ENCODE measurements around the gene RIPK1. TPM values are rescaled to one million over a fixed set of nuclear protein-coding genes. Genes with fewer than 3 reads are reported as not detected.
A peak's percentile ranks its signal among the peaks of the same experiment; 100 is the strongest.
"Not testable (repeated sequence)": the region's sequence is repeated elsewhere in the genome, so short reads cannot be mapped to it uniquely, and the experiment has no call there.

Gene RIPK1
- total RNA-seq, 1 experiment from 2014 or later, result 6.1 TPM

GRCh38 chr6:3147914-3148757, 79.8 kb downstream of the RIPK1 start:
- no peaks in the 10 kb centered on the region for H3K36me3 ChIP-seq
- no peak overlapping the region for H3K27ac ChIP-seq
- H3K9me3 ChIP-seq (replicated peaks), result no peaks in the 10 kb centered on the region
- peaks cover 10% of the 10 kb centered on the region for H3K4me1 ChIP-seq
- H3K4me3 ChIP-seq, result no peak overlapping the region
- no peak for DNase-seq
- H3K27me3 ChIP-seq, result no peaks in the 10 kb centered on the region

GRCh38 chr6:3151691-3152090, 83.4 kb downstream of the RIPK1 start:
- H3K9me3 ChIP-seq (replicated peaks), result no peaks in the 10 kb centered on the region
- H3K36me3 ChIP-seq, result no peaks in the 10 kb centered on the region
- no peaks in the 10 kb centered on the region for H3K27me3 ChIP-seq
- no peak overlapping the region for H3K4me3 ChIP-seq
- peak overlapping the region; percentile 46 for H3K27ac ChIP-seq
- DNase-seq, result peak; percentile 60 to 75
- peaks cover 10% of the 10 kb centered on the region for H3K4me1 ChIP-seq

- H3K9me3 ChIP-seq (replicated peaks), result no peaks in the 10 kb centered on the region
- no peaks in the 10 kb centered on the region for H3K27me3 ChIP-seq
- H3K27ac ChIP-seq, result no peak overlapping the region
- no peaks in the 10 kb centered on the region for H3K36me3 ChIP-seq
- H3K4me1 ChIP-seq, result peaks cover 10% of the 10 kb centered on the region
- DNase-seq, result no peak
- no peak overlapping the region for H3K4me3 ChIP-seq
These were observed 84.4 kb downstream of the RIPK1 start for GRCh38 chr6:3152689-3153088.

- not testable (repeated sequence) for DNase-seq; H3K4me3 ChIP-seq; H3K27me3 ChIP-seq; H3K27ac ChIP-seq; H3K9me3 ChIP-seq (replicated peaks); H3K36me3 ChIP-seq
- H3K4me1 ChIP-seq, result peaks cover 10% of the 10 kb centered on the region
These were observed 87.1 kb downstream of the RIPK1 start for GRCh38 chr6:3155416-3155815.

GRCh38 chr6:3156184-3157130, 88.2 kb downstream of the RIPK1 start:
- not testable (repeated sequence) for H3K27ac ChIP-seq; H3K9me3 ChIP-seq (replicated peaks); H3K36me3 ChIP-seq; H3K27me3 ChIP-seq; H3K4me1 ChIP-seq
- H3K4me3 ChIP-seq, result peak overlapping the region; percentile 68
- DNase-seq, result peak in 1 of 2 experiments; percentile 7

- no peaks in the 10 kb centered on the region for H3K9me3 ChIP-seq (replicated peaks)
- peak; percentile 41 to 69 for DNase-seq
These were observed 89.0 kb downstream of the RIPK1 start, which contains the start of gene TUBB2A for GRCh38 chr6:3157131-3157933. Gene TUBB2A, minus strand, starts transcription at chr6:3157544. Its CDS starts 81 bp downstream, at chr6:3157463.

GRCh38 chr6:3159805-3160781, 91.8 kb downstream of the RIPK1 start:
- Histone ChIP-seq H3K4me1 (no peaks in the 10 kb centered on the region), H3K36me3 (no peaks in the 10 kb centered on the region), H3K4me3 (no peak overlapping the region), H3K27me3 (no peaks in the 10 kb centered on the region), H3K27ac (no peak overlapping the region), H3K9me3 (replicated peaks) (no peaks in the 10 kb centered on the region)
- DNase-seq, result no peak

More at GRCh38 chr6:3157131-3157933, 89.0 kb downstream of the RIPK1 start, which contains the start of gene TUBB2A:
- Histone ChIP-seq H3K36me3 (no peaks in the 10 kb centered on the region), H3K27me3 (no peaks in the 10 kb centered on the region), H3K27ac (no peak within 1 kb of the TSS), H3K4me1 (no peaks in the 10 kb centered on the region; the same call in 1 of the 2 replicates), H3K4me3 (peak within 1 kb of the TSS; percentile 68)

- Histone ChIP-seq H3K4me3 (no peak overlapping the region), H3K36me3 (no peaks in the 10 kb centered on the region), H3K27ac (no peak overlapping the region), H3K4me1 (peaks cover 6% of the 10 kb centered on the region; the same call in 1 of the 2 replicates), H3K27me3 (no peaks in the 10 kb centered on the region), H3K9me3 (replicated peaks) (no peaks in the 10 kb centered on the region)
- no peak for DNase-seq
These were observed 93.8 kb downstream of the RIPK1 start for GRCh38 chr6:3162067-3162497.

GRCh38 chr6:3162565-3163247, 94.4 kb downstream of the RIPK1 start:
- H3K27ac ChIP-seq, result peak overlapping the region; percentile 36; the same call in 1 of the 2 replicates
- no peaks in the 10 kb centered on the region for H3K27me3 ChIP-seq
- H3K9me3 ChIP-seq (replicated peaks), result no peaks in the 10 kb centered on the region
- no peaks in the 10 kb centered on the region for H3K36me3 ChIP-seq
- peaks cover 6% of the 10 kb centered on the region; the same call in 1 of the 2 replicates for H3K4me1 ChIP-seq
- peak overlapping the region; percentile 69 for H3K4me3 ChIP-seq
- DNase-seq, result peak; percentile 65 to 71

GRCh38 chr6:3163248-3163594, 94.9 kb downstream of the RIPK1 start:
- H3K4me3 ChIP-seq, result peak overlapping the region; percentile 69
- no peaks in the 10 kb centered on the region for H3K27me3 ChIP-seq

GRCh38 chr6:3164388-3164787, 96.1 kb downstream of the RIPK1 start:
- H3K27ac ChIP-seq, result no peak overlapping the region
- no peaks in the 10 kb centered on the region for H3K36me3 ChIP-seq
- no peaks in the 10 kb centered on the region for H3K9me3 ChIP-seq (replicated peaks)
- H3K4me1 ChIP-seq, result peaks cover 6% of the 10 kb centered on the region; the same call in 1 of the 2 replicates
- H3K27me3 ChIP-seq, result no peaks in the 10 kb centered on the region
- DNase-seq, result no peak
- H3K4me3 ChIP-seq, result no peak overlapping the region

More at GRCh38 chr6:3163248-3163594, 94.9 kb downstream of the RIPK1 start:
- Histone ChIP-seq H3K9me3 (replicated peaks) (no peaks in the 10 kb centered on the region), H3K36me3 (no peaks in the 10 kb centered on the region), H3K4me1 (peaks cover 6% of the 10 kb centered on the region; the same call in 1 of the 2 replicates), H3K27ac (no peak overlapping the region)
- no peak for DNase-seq

Measured in SJCRH30 (cell line).